CD4-positive, alpha-beta T cell treated with Interferon gamma for 1 hour (primary cell): ENCODE measurements around the gene ZNF384.

Experiments used
- DNase-seq: peaks from one replicate; pipeline ENCODE4 v3.0.0-alpha.2; 2020

Gene ZNF384

DNA sequence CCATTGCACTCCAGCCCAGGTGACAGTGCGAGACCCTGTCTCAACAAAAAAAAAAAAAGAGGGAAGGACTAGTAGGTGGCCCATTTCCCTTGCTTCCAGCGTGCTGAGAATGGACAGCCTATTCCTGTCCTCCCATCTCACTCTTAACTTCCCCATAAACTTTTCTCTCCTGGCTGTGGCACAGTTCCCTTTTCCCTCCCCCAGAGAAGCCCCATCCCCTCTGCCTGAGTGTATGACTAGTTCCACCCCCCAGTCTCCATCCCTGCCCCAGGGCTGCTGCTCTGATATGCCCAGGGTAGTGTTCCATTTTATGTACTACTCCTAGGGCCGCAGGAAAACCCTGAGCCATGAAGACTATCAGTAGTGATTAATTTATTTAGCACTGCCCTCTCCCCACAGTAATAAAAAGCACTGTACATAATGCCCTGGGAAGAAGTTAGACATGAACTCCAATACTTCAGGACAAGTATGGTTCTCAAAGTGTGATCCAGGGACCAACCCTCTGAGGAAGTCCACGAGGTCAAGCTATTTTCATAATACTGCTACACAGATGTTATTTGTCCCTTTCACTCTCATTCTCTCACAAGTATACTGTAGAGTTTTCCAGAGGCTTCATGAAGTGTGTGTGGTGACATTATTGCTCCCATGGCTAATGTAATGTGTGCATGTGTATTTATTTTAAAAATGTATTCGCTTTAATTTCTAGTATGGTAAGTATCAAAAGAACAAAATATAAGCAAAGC lies 70.5 kb downstream of the ZNF384 start:
- no peak for DNase-seq
